ENCODE measurements around the gene ATP2A3. TPM values are rescaled to one million over a fixed set of nuclear protein-coding genes. Genes with fewer than 3 reads are reported as not detected.

The ATP2A3 gene
- total and polyA plus RNA-seq, 4 experiments from 2014 or later, result 34.4 to 177 (median 123) TPM

- Histone ChIP-seq H3K9me3 (ENCODE audit: control insufficient read depth in 1 of 2, low read length in 2 of 2) (no peaks in the 10 kb centered on the region), H3K27ac (ENCODE audit: low read depth, low read length) (peak overlapping the region; percentile 30), H3K4me1 (ENCODE audit: insufficient read depth, low read length) (peaks cover 32% of the 10 kb centered on the region), H3K27me3 (ENCODE audit: insufficient read depth, low read length) (no peaks in the 10 kb centered on the region), H3K36me3 (ENCODE audit: insufficient read depth, low read length) (no peaks in the 10 kb centered on the region), H3K4me3 (ENCODE audit: low read length in 2 of 2) (no peak overlapping the region)
- CTCF ChIA-PET (ENCODE audit: partially characterized antibody), result interaction anchor here (0.6 kb wide), 1 partner anchor 61 kb away, joined by 3 read pairs; no protein-coding TSS in a partner anchor
- H3K27me3 Mint-ChIP-seq, result no peaks in the 10 kb centered on the region
- H3K9me3 Mint-ChIP-seq, result no peaks in the 10 kb centered on the region
- H3K36me3 Mint-ChIP-seq, result peaks cover 0 to 3% of the 10 kb centered on the region in 2 donors
- peaks cover 25 to 61% (median 35%) of the 10 kb centered on the region in 4 donors for H3K4me1 Mint-ChIP-seq
- intact Hi-C loops (cut with micrococcal nuclease), result no loop called here
- no peak for DNase-seq
- POLR2A ChIA-PET (ENCODE audit: partially characterized antibody), result no interaction called here
- H3K27ac Mint-ChIP-seq, result peak overlapping the region; percentile 31 to 94 (median 83)
- H3K4me3 Mint-ChIP-seq, result peak overlapping the region in 7 of 8 donors; percentile 65 to 81 (median 69)
Measured at GRCh38 chr17:3887394-3887793, 76.8 kb downstream of the ATP2A3 start.

- H3K36me3 Mint-ChIP-seq, result peaks cover 0 to 3% of the 10 kb centered on the region in 2 donors
- ChIA-PET POLR2A (ENCODE audit: partially characterized antibody) (no interaction called here), CTCF (ENCODE audit: partially characterized antibody) (no interaction called here)
- H3K27me3 ChIP-seq (ENCODE audit: insufficient read depth, low read length), result no peaks in the 10 kb centered on the region
- H3K27ac Mint-ChIP-seq, result peak overlapping the region; percentile 31 to 94 (median 83)
- H3K9me3 ChIP-seq (ENCODE audit: control insufficient read depth in 1 of 2, low read length in 2 of 2), result no peaks in the 10 kb centered on the region
- no peaks in the 10 kb centered on the region for H3K27me3 Mint-ChIP-seq
- DNase-seq, result peak in 1 of 5 donors; percentile 18
- H3K4me1 Mint-ChIP-seq, result peaks cover 23 to 55% (median 31%) of the 10 kb centered on the region in 4 donors
- peaks cover 29% of the 10 kb centered on the region for H3K4me1 ChIP-seq (ENCODE audit: insufficient read depth, low read length)
- no peaks in the 10 kb centered on the region for H3K36me3 ChIP-seq (ENCODE audit: insufficient read depth, low read length)
- intact Hi-C loops (cut with micrococcal nuclease), result no loop called here
- H3K4me3 Mint-ChIP-seq, result peak overlapping the region; percentile 31 to 81 (median 68)
- no peak overlapping the region for H3K4me3 ChIP-seq (ENCODE audit: low read length in 2 of 2)
- H3K9me3 Mint-ChIP-seq, result no peaks in the 10 kb centered on the region
- peak overlapping the region; percentile 30 for H3K27ac ChIP-seq (ENCODE audit: low read depth, low read length)
Measured at GRCh38 chr17:3886776-3887175, 77.5 kb downstream of the ATP2A3 start.

- H3K9me3 ChIP-seq (ENCODE audit: control insufficient read depth in 1 of 2, low read length in 2 of 2), result no peaks in the 10 kb centered on the region
- H3K4me1 ChIP-seq (ENCODE audit: insufficient read depth, low read length), result peaks cover 22% of the 10 kb centered on the region
- Mint-ChIP-seq H3K36me3 (peaks cover 0 to 3% of the 10 kb centered on the region in 2 donors), H3K4me1 (peaks cover 16 to 47% (median 23%) of the 10 kb centered on the region in 4 donors), H3K4me3 (no peak overlapping the region), H3K27ac (peak overlapping the region in 2 of 7 donors; percentile 48 to 76), H3K27me3 (no peaks in the 10 kb centered on the region), H3K9me3 (no peaks in the 10 kb centered on the region)
- H3K27ac ChIP-seq (ENCODE audit: low read depth, low read length), result no peak overlapping the region
- no peaks in the 10 kb centered on the region for H3K27me3 ChIP-seq (ENCODE audit: insufficient read depth, low read length)
- H3K4me3 ChIP-seq (ENCODE audit: low read length in 2 of 2), result no peak overlapping the region
- POLR2A ChIA-PET (ENCODE audit: partially characterized antibody), result no interaction called here
- no peak for DNase-seq
- intact Hi-C loops (cut with micrococcal nuclease), result no loop called here
- no peaks in the 10 kb centered on the region for H3K36me3 ChIP-seq (ENCODE audit: insufficient read depth, low read length)
- CTCF ChIA-PET (ENCODE audit: partially characterized antibody), result no interaction called here
Measured at GRCh38 chr17:3885970-3886369, 78.3 kb downstream of the ATP2A3 start.

GRCh38 chr17:3885271-3885670 is 79.0 kb downstream of the ATP2A3 start:
- Mint-ChIP-seq H3K27ac (no peak overlapping the region), H3K36me3 (peaks cover 0 to 3% of the 10 kb centered on the region in 2 donors), H3K4me1 (peaks cover 12 to 40% (median 21%) of the 10 kb centered on the region in 4 donors), H3K27me3 (no peaks in the 10 kb centered on the region), H3K4me3 (no peak overlapping the region), H3K9me3 (no peaks in the 10 kb centered on the region)
- ChIA-PET POLR2A (ENCODE audit: partially characterized antibody) (no interaction called here), CTCF (ENCODE audit: partially characterized antibody) (interaction anchor here (0.8 to 1.3 kb wide), 2 partner anchors 28 to 29 kb away, joined by 3 read pairs; no protein-coding TSS in a partner anchor)
- intact Hi-C loops (cut with micrococcal nuclease), result no loop called here
- Histone ChIP-seq H3K36me3 (ENCODE audit: insufficient read depth, low read length) (no peaks in the 10 kb centered on the region), H3K27ac (ENCODE audit: low read depth, low read length) (no peak overlapping the region), H3K27me3 (ENCODE audit: insufficient read depth, low read length) (no peaks in the 10 kb centered on the region), H3K4me3 (ENCODE audit: low read length in 2 of 2) (no peak overlapping the region), H3K4me1 (ENCODE audit: insufficient read depth, low read length) (peaks cover 22% of the 10 kb centered on the region), H3K9me3 (ENCODE audit: control insufficient read depth in 1 of 2, low read length in 2 of 2) (no peaks in the 10 kb centered on the region)
- no peak for DNase-seq

GRCh38 chr17:3884188-3884587 is 80.0 kb downstream of the ATP2A3 start:
- Histone ChIP-seq H3K27me3 (ENCODE audit: insufficient read depth, low read length) (no peaks in the 10 kb centered on the region), H3K27ac (ENCODE audit: low read depth, low read length) (no peak overlapping the region), H3K36me3 (ENCODE audit: insufficient read depth, low read length) (no peaks in the 10 kb centered on the region), H3K4me1 (ENCODE audit: insufficient read depth, low read length) (peaks cover 22% of the 10 kb centered on the region), H3K9me3 (ENCODE audit: control insufficient read depth in 1 of 2, low read length in 2 of 2) (no peaks in the 10 kb centered on the region), H3K4me3 (ENCODE audit: low read length in 2 of 2) (no peak overlapping the region)
- H3K36me3 Mint-ChIP-seq, result peaks cover 0 to 3% of the 10 kb centered on the region in 2 donors
- no peak overlapping the region for H3K27ac Mint-ChIP-seq
- H3K27me3 Mint-ChIP-seq, result no peaks in the 10 kb centered on the region
- no peaks in the 10 kb centered on the region for H3K9me3 Mint-ChIP-seq
- H3K4me1 Mint-ChIP-seq, result peaks cover 11 to 36% (median 21%) of the 10 kb centered on the region in 4 donors
- intact Hi-C loops (cut with micrococcal nuclease), result no loop called here
- POLR2A ChIA-PET (ENCODE audit: partially characterized antibody), result interaction anchor here (1.4 kb wide), 1 partner anchor 9 kb away, joined by 5 read pairs; the partner anchor contains the start of gene CAMKK1
- no peak overlapping the region for H3K4me3 Mint-ChIP-seq
- CTCF ChIA-PET (ENCODE audit: partially characterized antibody), result interaction anchor here (1.3 to 1.7 kb wide), 3 partner anchors 19 to 30 kb away, joined by 3 to 7 read pairs (median 5); no protein-coding TSS in a partner anchor
- DNase-seq, result no peak

GRCh38 chr17:3882276-3882675 is 82.0 kb downstream of the ATP2A3 start:
- no peaks in the 10 kb centered on the region for H3K27me3 ChIP-seq (ENCODE audit: insufficient read depth, low read length)
- DNase-seq, result no peak
- intact Hi-C loops (cut with micrococcal nuclease), result no loop called here
- POLR2A ChIA-PET (ENCODE audit: partially characterized antibody), result no interaction called here
- Mint-ChIP-seq H3K4me1 (peaks cover 8 to 20% (median 13%) of the 10 kb centered on the region in 4 donors), H3K9me3 (no peaks in the 10 kb centered on the region), H3K27me3 (no peaks in the 10 kb centered on the region), H3K27ac (peak overlapping the region in 1 of 7 donors; percentile 23), H3K36me3 (peaks cover 0 to 8% of the 10 kb centered on the region in 2 donors), H3K4me3 (no peak overlapping the region)
- peaks cover 12% of the 10 kb centered on the region for H3K4me1 ChIP-seq (ENCODE audit: insufficient read depth, low read length)
- CTCF ChIA-PET (ENCODE audit: partially characterized antibody), result interaction anchor here (1.3 kb wide), 1 partner anchor 31 kb away, joined by 3 read pairs; no protein-coding TSS in a partner anchor
- no peaks in the 10 kb centered on the region for H3K36me3 ChIP-seq (ENCODE audit: insufficient read depth, low read length)
- no peak overlapping the region for H3K4me3 ChIP-seq (ENCODE audit: low read length in 2 of 2)
- no peak overlapping the region for H3K27ac ChIP-seq (ENCODE audit: low read depth, low read length)
- no peaks in the 10 kb centered on the region for H3K9me3 ChIP-seq (ENCODE audit: control insufficient read depth in 1 of 2, low read length in 2 of 2)

GRCh38 chr17:3880983-3881382 is 83.3 kb downstream of the ATP2A3 start:
- Histone ChIP-seq H3K27ac (ENCODE audit: low read depth, low read length) (no peak overlapping the region), H3K36me3 (ENCODE audit: insufficient read depth, low read length) (no peaks in the 10 kb centered on the region), H3K27me3 (ENCODE audit: insufficient read depth, low read length) (no peaks in the 10 kb centered on the region), H3K9me3 (ENCODE audit: control insufficient read depth in 1 of 2, low read length in 2 of 2) (no peaks in the 10 kb centered on the region), H3K4me3 (ENCODE audit: low read length in 2 of 2) (no peak overlapping the region), H3K4me1 (ENCODE audit: insufficient read depth, low read length) (no peaks in the 10 kb centered on the region)
- Mint-ChIP-seq H3K27me3 (no peaks in the 10 kb centered on the region), H3K27ac (no peak overlapping the region), H3K9me3 (no peaks in the 10 kb centered on the region), H3K36me3 (peaks cover 6 to 11% of the 10 kb centered on the region in 2 donors), H3K4me3 (no peak overlapping the region), H3K4me1 (peaks cover 0 to 7% (median under 1%) of the 10 kb centered on the region in 4 donors)
- POLR2A ChIA-PET (ENCODE audit: partially characterized antibody), result no interaction called here
- CTCF ChIA-PET (ENCODE audit: partially characterized antibody), result no interaction called here
- DNase-seq, result no peak
- intact Hi-C loops (cut with micrococcal nuclease), result no loop called here
